ENCODE measurements around the gene ZDHHC7.

The ZDHHC7 gene

GRCh38 chr16:84993926-84994325 lies 17.4 kb downstream of the ZDHHC7 start:
- H3K4me3 ChIP-seq (replicated peaks in 1 of 2; ENCODE audit: low read depth in 2 of 2, low read length in 2 of 2): no peak overlapping the region
- TF ChIP-seq, protein P1, sequence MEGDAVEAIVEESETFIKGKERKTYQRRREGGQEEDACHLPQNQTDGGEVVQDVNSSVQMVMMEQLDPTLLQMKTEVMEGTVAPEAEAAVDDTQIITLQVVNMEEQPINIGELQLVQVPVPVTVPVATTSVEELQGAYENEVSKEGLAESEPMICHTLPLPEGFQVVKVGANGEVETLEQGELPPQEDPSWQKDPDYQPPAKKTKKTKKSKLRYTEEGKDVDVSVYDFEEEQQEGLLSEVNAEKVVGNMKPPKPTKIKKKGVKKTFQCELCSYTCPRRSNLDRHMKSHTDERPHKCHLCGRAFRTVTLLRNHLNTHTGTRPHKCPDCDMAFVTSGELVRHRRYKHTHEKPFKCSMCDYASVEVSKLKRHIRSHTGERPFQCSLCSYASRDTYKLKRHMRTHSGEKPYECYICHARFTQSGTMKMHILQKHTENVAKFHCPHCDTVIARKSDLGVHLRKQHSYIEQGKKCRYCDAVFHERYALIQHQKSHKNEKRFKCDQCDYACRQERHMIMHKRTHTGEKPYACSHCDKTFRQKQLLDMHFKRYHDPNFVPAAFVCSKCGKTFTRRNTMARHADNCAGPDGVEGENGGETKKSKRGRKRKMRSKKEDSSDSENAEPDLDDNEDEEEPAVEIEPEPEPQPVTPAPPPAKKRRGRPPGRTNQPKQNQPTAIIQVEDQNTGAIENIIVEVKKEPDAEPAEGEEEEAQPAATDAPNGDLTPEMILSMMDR (IDR thresholded peaks at IDR 0.05; ENCODE audit: low read depth, low read length): no peak
- DNase-seq (ENCODE audit: low read depth in 2 of 2): no peak

GRCh38 chr16:84992717-84993075 lies 18.6 kb downstream of the ZDHHC7 start:
- TF ChIP-seq, protein P1 (IDR thresholded peaks at IDR 0.05; ENCODE audit: low read depth, low read length): no peak
- H3K4me3 ChIP-seq (replicated peaks in 1 of 2; ENCODE audit: low read depth in 2 of 2, low read length in 2 of 2): no peak overlapping the region
- peak; percentile 42 to 53 for DNase-seq (ENCODE audit: low read depth in 2 of 2)

DNA sequence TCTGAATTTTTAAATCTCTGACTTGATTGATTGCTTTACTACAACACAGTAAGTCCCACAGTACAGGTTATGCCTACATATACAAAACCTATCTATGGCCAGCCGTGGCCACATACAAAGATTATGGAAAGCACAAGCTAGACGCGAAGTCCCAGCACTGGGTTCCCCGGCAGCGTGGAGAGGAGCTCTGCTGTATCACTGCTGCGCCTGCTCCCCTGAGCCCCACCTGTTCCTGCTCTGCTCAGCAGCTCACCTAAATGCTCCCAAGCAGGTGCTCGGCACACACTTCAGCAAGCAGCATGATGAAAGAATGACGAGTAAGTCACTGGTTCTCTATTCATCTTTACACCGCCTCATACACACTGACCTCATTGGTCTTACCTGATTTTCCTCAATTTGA lies 20.6 kb downstream of the ZDHHC7 start:
- TF ChIP-seq, protein P1 (IDR thresholded peaks at IDR 0.05; ENCODE audit: low read depth, low read length): no peak
- DNase-seq (ENCODE audit: low read depth in 2 of 2): no peak
- H3K4me3 ChIP-seq (replicated peaks in 1 of 2; ENCODE audit: low read depth in 2 of 2, low read length in 2 of 2): no peak overlapping the region

DNA sequence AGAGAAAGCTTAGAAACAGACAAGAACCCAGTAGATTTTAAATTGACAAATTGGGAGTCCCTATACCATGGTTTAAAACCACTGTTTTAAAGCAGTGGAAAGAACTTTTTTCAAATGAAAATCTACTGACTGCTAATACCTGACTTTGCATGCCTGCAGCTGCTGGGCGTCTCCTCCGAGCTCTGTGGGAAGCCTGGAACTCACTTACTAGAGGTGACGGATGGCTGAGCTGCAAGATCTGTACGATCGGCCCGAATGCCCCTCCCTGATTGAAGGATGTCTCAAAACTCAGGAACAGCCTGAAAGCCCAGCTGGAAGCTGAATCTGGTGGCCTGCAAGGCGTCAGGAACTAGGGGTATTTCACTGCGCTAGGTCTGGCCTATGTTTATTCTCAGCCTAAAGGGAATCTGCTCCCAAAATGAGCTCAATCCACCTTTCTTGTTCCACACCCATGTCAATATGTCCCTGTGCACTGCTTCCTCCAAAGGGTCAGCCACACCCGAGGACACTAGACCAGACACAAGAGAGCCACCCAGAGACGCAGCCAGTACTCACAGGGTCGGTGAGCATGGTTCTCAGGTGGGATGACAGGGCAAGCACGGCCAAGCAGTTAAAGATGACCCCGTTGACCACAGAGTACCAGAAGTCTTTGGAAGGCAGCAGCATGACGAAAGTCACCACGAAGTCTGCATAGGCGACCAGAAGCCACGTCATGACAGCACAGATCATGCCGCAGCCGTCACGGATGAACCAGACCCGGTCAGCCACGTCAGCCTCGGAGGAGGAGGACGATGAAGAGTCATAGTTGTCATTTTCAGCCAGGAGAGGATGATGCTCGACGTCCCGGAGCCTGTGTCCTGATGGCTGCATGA lies 21.4 kb downstream of the ZDHHC7 start:
- no peak for DNase-seq (ENCODE audit: low read depth in 2 of 2)
- no peak overlapping the region for H3K4me3 ChIP-seq (replicated peaks in 1 of 2; ENCODE audit: low read depth in 2 of 2, low read length in 2 of 2)
- TF ChIP-seq, protein P1 (IDR thresholded peaks at IDR 0.05; ENCODE audit: low read depth, low read length): no peak

GRCh38 chr16:84988328-84989080 lies 22.8 kb downstream of the ZDHHC7 start:
- H3K4me3 ChIP-seq (replicated peaks in 1 of 2; ENCODE audit: low read depth in 2 of 2, low read length in 2 of 2): no peak overlapping the region
- TF ChIP-seq, protein P1 (IDR thresholded peaks at IDR 0.05; ENCODE audit: low read depth, low read length): no peak
- DNase-seq (ENCODE audit: low read depth in 2 of 2): no peak

- TF ChIP-seq, protein P1 (IDR thresholded peaks at IDR 0.05; ENCODE audit: low read depth, low read length): no peak
- H3K4me3 ChIP-seq (replicated peaks in 1 of 2; ENCODE audit: low read depth in 2 of 2, low read length in 2 of 2): no peak overlapping the region
- no peak for DNase-seq (ENCODE audit: low read depth in 2 of 2)
These were observed 24.5 kb downstream of the ZDHHC7 start for GRCh38 chr16:84986879-84987278.

Measured in cardiac fibroblast (primary cell).